Caco-2 (cell line): ENCODE measurements around the gene SMOC2. TPM values are rescaled to one million over a fixed set of nuclear protein-coding genes. Genes with fewer than 3 reads are reported as not detected.

Experiments used
- BruUV-seq: library from RNA; stranded (reverse); fragments of 400-500 nt; replicated peaks from 2 replicates; lab custom pipeline; 2021; lab: Mats Ljungman, UMichigan
- CTCF ChIA-PET: fragments of 300-600 bp; sonication (Branson Sonifier 250); formaldehyde crosslinking; loops from one replicate; lab custom pipeline; 2022; ENCODE audit warnings: antibody characterized with exemption; lab: Charles Lee
- POLR2A ChIA-PET: fragments of 300-600 bp; sonication (Branson Sonifier 250); formaldehyde crosslinking; loops from one replicate; lab custom pipeline; 2022; ENCODE audit warnings: antibody characterized with exemption; lab: Charles Lee
- DNase-seq, 2 experiments: peaks; one replicate each; pipeline versions ENCODE4 v3.0.0 to v3.0.0-alpha.2; 2020 to 2022
- H3K27me3 ChIP-seq: replicated peaks from 2 replicates; pipeline ENCODE4 v1.6.0; 2011; ENCODE audit warnings: low read length; ENCODE audit not compliant: control insufficient read depth, insufficient read depth
- H3K36me3 ChIP-seq: 2 replicates; pipeline ENCODE4 v1.5.1; 2011; ENCODE audit warnings: low read length; ENCODE audit not compliant: control insufficient read depth, insufficient read depth
- H3K4me1 ChIP-seq: fragments of 250-450 bp; sonication (Bioruptor Pico); 2 replicates; pipeline ENCODE4 v1.5.1; 2020; ENCODE audit warnings: mild to moderate bottlenecking
- H3K4me3 ChIP-seq: 2 replicates; pipeline ENCODE4 v1.5.1; 2011; ENCODE audit warnings: low read depth, mild to moderate bottlenecking, control low read depth, low read length
- H3K9me3 ChIP-seq: fragments of 250-450 bp; sonication (Bioruptor Pico); 2 replicates; pipeline ENCODE4 v1.5.1; 2020; ENCODE audit warnings: mild to moderate bottlenecking, moderate library complexity
- H3K27ac Mint-ChIP-seq: one replicate; pipeline ENCODE4 v1.8.0; 2022; ENCODE audit warnings: mixed read lengths; ENCODE audit not compliant: unreplicated experiment
- H3K27me3 Mint-ChIP-seq: one replicate; pipeline ENCODE4 v1.8.0; 2022; ENCODE audit warnings: mixed read lengths; ENCODE audit not compliant: insufficient read depth, unreplicated experiment
- H3K36me3 Mint-ChIP-seq: one replicate; pipeline ENCODE4 v1.8.0; 2022; ENCODE audit warnings: mild to moderate bottlenecking, mixed read lengths; ENCODE audit not compliant: insufficient read depth, unreplicated experiment
- H3K4me1 Mint-ChIP-seq: one replicate; pipeline ENCODE4 v1.8.0; 2022; ENCODE audit warnings: low read depth, mixed read lengths; ENCODE audit not compliant: unreplicated experiment
- H3K4me3 Mint-ChIP-seq: one replicate; pipeline ENCODE4 v1.8.0; 2022; ENCODE audit warnings: mild to moderate bottlenecking, moderate library complexity, mixed read lengths; ENCODE audit not compliant: unreplicated experiment
- H3K9me3 Mint-ChIP-seq: one replicate; pipeline ENCODE4 v1.8.0; 2022; ENCODE audit warnings: mixed read lengths; ENCODE audit not compliant: unreplicated experiment
- CTCF ChIP-seq, 2 experiments: fragments of 200-600 bp in 1 of 2; IDR thresholded peaks; 1 replicate in 1 of 2; 2 replicates in 1 of 2; pipeline versions ENCODE4 v1.5.1 to v1.8.0; 2011 to 2022; ENCODE audit warnings: antibody characterized with exemption in 1 of 2, control low read depth in 1 of 2, inconsistent platforms in 1 of 2, low read depth in 1 of 2, low read length in 1 of 2, mild to moderate bottlenecking in 1 of 2, moderate library complexity in 1 of 2; ENCODE audit not compliant: insufficient read depth in 1 of 2, severe bottlenecking in 1 of 2, unreplicated experiment in 1 of 2
- intact Hi-C: fragments of 100-400 bp; cut with micrococcal nuclease; formaldehyde crosslinking; loops from one replicate; pipeline ENCODE4 v1.10.0; 2022; ENCODE audit not compliant: unreplicated experiment
- total RNA-seq: library from RNA; stranded (reverse); gene quantifications from 2 replicates; pipeline ENCODE4 v1.2.3, GENCODE V29; 2022

The SMOC2 gene
- total RNA-seq, 1 experiment from 2014 or later: 2.8 TPM

- Mint-ChIP-seq H3K36me3 (no peaks in the 10 kb centered on the region), H3K27ac (no peak overlapping the region)
- CTCF ChIA-PET: no interaction called here
Observed at GRCh38 chr6:168585441-168585840, 144.5 kb downstream of the SMOC2 start.

GRCh38 chr6:168589275-168589674 lies 148.3 kb downstream of the SMOC2 start:
- H3K36me3 ChIP-seq: no peaks in the 10 kb centered on the region
- Mint-ChIP-seq H3K4me1 (no peaks in the 10 kb centered on the region), H3K27me3 (no peaks in the 10 kb centered on the region), H3K9me3 (no peaks in the 10 kb centered on the region), H3K4me3 (no peak overlapping the region), H3K36me3 (no peaks in the 10 kb centered on the region), H3K27ac (no peak overlapping the region)
- no peaks in the 10 kb centered on the region for H3K27me3 ChIP-seq
- ChIA-PET POLR2A (no interaction called here), CTCF (no interaction called here)
- H3K9me3 ChIP-seq: no peaks in the 10 kb centered on the region
- H3K4me3 ChIP-seq: no peak overlapping the region
- H3K4me1 ChIP-seq: no peaks in the 10 kb centered on the region
- DNase-seq: no peak
- no peak for TF ChIP-seq CTCF (IDR thresholded peaks at IDR 0.05; ENCODE audit: insufficient read depth in 1 of 2, low read depth in 1 of 2, low read length in 1 of 2, severe bottlenecking in 1 of 2, unreplicated experiment in 1 of 2)
- BruUV-seq: no TSS peak
- intact Hi-C loops: no loop called here

More at GRCh38 chr6:168585441-168585840, 144.5 kb downstream of the SMOC2 start:
- Mint-ChIP-seq H3K4me1 (no peaks in the 10 kb centered on the region), H3K9me3 (no peaks in the 10 kb centered on the region), H3K27me3 (no peaks in the 10 kb centered on the region), H3K4me3 (no peak overlapping the region)
- no peak for DNase-seq
- TF ChIP-seq CTCF (IDR thresholded peaks at IDR 0.05; ENCODE audit: insufficient read depth in 1 of 2, low read depth in 1 of 2, low read length in 1 of 2, severe bottlenecking in 1 of 2, unreplicated experiment in 1 of 2): no peak
- no peaks in the 10 kb centered on the region for H3K4me1 ChIP-seq
- H3K9me3 ChIP-seq: no peaks in the 10 kb centered on the region
- BruUV-seq: no TSS peak
- intact Hi-C loops: no loop called here
- POLR2A ChIA-PET: no interaction called here
- H3K27me3 ChIP-seq: no peaks in the 10 kb centered on the region
- no peaks in the 10 kb centered on the region for H3K36me3 ChIP-seq
- H3K4me3 ChIP-seq: no peak overlapping the region

GRCh38 chr6:168590406-168590805 lies 149.4 kb downstream of the SMOC2 start:
- Histone ChIP-seq H3K27me3 (no peaks in the 10 kb centered on the region), H3K36me3 (no peaks in the 10 kb centered on the region), H3K9me3 (no peaks in the 10 kb centered on the region), H3K4me3 (no peak overlapping the region), H3K4me1 (no peaks in the 10 kb centered on the region)
- TF ChIP-seq CTCF (IDR thresholded peaks at IDR 0.05; ENCODE audit: insufficient read depth in 1 of 2, low read depth in 1 of 2, low read length in 1 of 2, severe bottlenecking in 1 of 2, unreplicated experiment in 1 of 2): no peak
- Mint-ChIP-seq H3K9me3 (no peaks in the 10 kb centered on the region), H3K4me3 (no peak overlapping the region), H3K27me3 (no peaks in the 10 kb centered on the region), H3K4me1 (no peaks in the 10 kb centered on the region), H3K36me3 (no peaks in the 10 kb centered on the region), H3K27ac (no peak overlapping the region)
- no peak for DNase-seq
- ChIA-PET CTCF (no interaction called here), POLR2A (no interaction called here)
- intact Hi-C loops: no loop called here
- BruUV-seq: no TSS peak
